HepG2 (cell line): ENCODE data around the gene CLPTM1. TPM values are rescaled to one million over a fixed set of nuclear protein-coding genes. Genes with fewer than 3 reads are reported as not detected.

ENCODE experiments used
- ATRX ChIP-seq: sonication (generic); formaldehyde crosslinking; IDR thresholded peaks from 2 replicates; pipeline ENCODE4 v1.4.0; 2020; ENCODE audit warnings: missing genetic modification reagents, borderline replicate concordance
- CC2D1A ChIP-seq: sonication (generic); formaldehyde crosslinking; IDR thresholded peaks from 2 replicates; pipeline ENCODE4 v1.8.1; 2023; ENCODE audit warnings: mild to moderate bottlenecking, missing genetic modification reagents
- DR1 ChIP-seq: sonication (generic); formaldehyde crosslinking; IDR thresholded peaks from 2 replicates; pipeline ENCODE4 v1.8.0; 2021; ENCODE audit warnings: mild to moderate bottlenecking, missing genetic modification reagents, inconsistent platforms
- GATA4 ChIP-seq: sonication (generic); IDR thresholded peaks from 2 replicates; pipeline ENCODE4 v1.6.1; 2016; ENCODE audit warnings: antibody characterized with exemption, low read depth, borderline replicate concordance
- HNF4G ChIP-seq, 2 experiments: sonication (generic) in 1 of 2; formaldehyde crosslinking in 1 of 2; IDR thresholded peaks; 2 replicates each; pipeline versions ENCODE4 v1.4.0 to v1.6.1; 2011 to 2020; ENCODE audit warnings: borderline replicate concordance in 2 of 2, low read depth in 2 of 2, mild to moderate bottlenecking in 2 of 2, low read length in 1 of 2, missing genetic modification reagents in 1 of 2, moderate library complexity in 1 of 2
- JUNB ChIP-seq: sonication (generic); formaldehyde crosslinking; IDR thresholded peaks from 2 replicates; pipeline ENCODE4 v1.8.0; 2022; ENCODE audit warnings: missing genetic modification reagents, mild to moderate bottlenecking, borderline replicate concordance
- MBNL3 ChIP-seq: fragments of 250-450 bp; sonication (Bioruptor Pico); conservative IDR thresholded peaks from 2 replicates; pipeline ENCODE4 v1.8.0; 2022; ENCODE audit warnings: mild to moderate bottlenecking, inconsistent platforms
- MEIS2 ChIP-seq: sonication (generic); formaldehyde crosslinking; IDR thresholded peaks from 2 replicates; pipeline ENCODE4 v1.9.0; 2021; ENCODE audit warnings: mild to moderate bottlenecking, missing genetic modification reagents
- SKI ChIP-seq: fragments of 450-650 bp; IDR thresholded peaks from one replicate; pipeline ENCODE4 v1.6.1; 2018; ENCODE audit warnings: mild to moderate bottlenecking; ENCODE audit not compliant: partially characterized antibody
- SOX5 ChIP-seq: IDR thresholded peaks from 2 replicates; pipeline ENCODE4 v1.6.1; 2016; ENCODE audit warnings: borderline replicate concordance
- SRY ChIP-seq: sonication (generic); formaldehyde crosslinking; IDR thresholded peaks from 2 replicates; pipeline ENCODE4 v1.8.0; 2022; ENCODE audit warnings: mild to moderate bottlenecking, missing genetic modification reagents
- ZBTB10 ChIP-seq: sonication (generic); formaldehyde crosslinking; IDR thresholded peaks from 2 replicates; pipeline ENCODE4 v1.4.0; 2020; ENCODE audit warnings: missing genetic modification reagents, borderline replicate concordance
- ZSCAN20 ChIP-seq: sonication (generic); formaldehyde crosslinking; IDR thresholded peaks from 2 replicates; pipeline ENCODE4 v1.4.0; 2020; ENCODE audit warnings: missing genetic modification reagents, mild to moderate bottlenecking, borderline replicate concordance
- polyA plus RNA-seq, 8 experiments: library from polyadenylated mRNA; depleted of rRNA in 3 of 8; stranded (reverse) in 7 of 8; unstranded in 1 of 8; fragments of >200 nt; fragmentation: Illumina TruSeq in 4 of 8; extraction: Trizol in 4 of 8; gene quantifications; 2 replicates each; pipeline versions ENCODE4 v1.2.1 to v1.2.3, GENCODE V29; 2011 to 2016; ENCODE audit warnings: low read depth in 4 of 8, missing spikeins in 1 of 8, mixed read lengths in 1 of 8; ENCODE audit not compliant: insufficient read depth in 1 of 8
- total RNA-seq, 5 experiments: library from RNA; depleted of rRNA; stranded (reverse); fragments of >200 nt; fragmentation: Illumina TruSeq; extraction: Trizol; gene quantifications; 2 replicates each; pipeline ENCODE4 v1.2.3, GENCODE V29; 2016; ENCODE audit warnings: low read depth in 1 of 5
- TF ChIP-seq, protein P1 (sequence below): sonication (generic); formaldehyde crosslinking; IDR thresholded peaks from 2 replicates; pipeline ENCODE4 v1.4.0; 2020; ENCODE audit warnings: missing genetic modification reagents
- TF ChIP-seq, protein P2 (sequence below): sonication (generic); formaldehyde crosslinking; IDR thresholded peaks from 2 replicates; pipeline ENCODE4 v1.5.0; 2020; ENCODE audit warnings: missing genetic modification reagents
- TF ChIP-seq, protein P3 (sequence below): sonication (generic); formaldehyde crosslinking; IDR thresholded peaks from 2 replicates; pipeline ENCODE4 v1.4.0; 2020; ENCODE audit warnings: missing genetic modification reagents
- TF ChIP-seq, protein P4 (sequence below): sonication (generic); formaldehyde crosslinking; conservative IDR thresholded peaks from 2 replicates; pipeline ENCODE4 v1.8.0; 2022; ENCODE audit warnings: low read depth, missing genetic modification reagents
- TF ChIP-seq, protein P5 (sequence below): sonication (generic); formaldehyde crosslinking; IDR thresholded peaks from 2 replicates; pipeline ENCODE4 v1.4.0; 2020; ENCODE audit warnings: mild to moderate bottlenecking, low read depth, missing genetic modification reagents

Gene CLPTM1
- total and polyA plus RNA-seq, 2 of the 13 experiments (the other 11 are each of a cell fraction or from before 2014, with no cell fraction given) = 34.9 to 42.8 TPM

GRCh38 chr19:44925114-44925891 lies 29.9 kb upstream of the CLPTM1 start (continued):
- TF ChIP-seq ZBTB10 (CRISPR knock-in tag) (peak; percentile 95), ZSCAN20 (CRISPR knock-in tag) (no peak), SRY (CRISPR knock-in tag) (no peak), HNF4G (IDR thresholded peaks at IDR 0.05; ENCODE audit: borderline replicate concordance, low read depth, low read length) (peak; percentile 91), HNF4G (CRISPR knock-in tag; IDR thresholded peaks at IDR 0.05; ENCODE audit: borderline replicate concordance, low read depth) (peak; percentile 93), GATA4 (peak; percentile 62; the same call in 1 of the 2 replicates), CC2D1A (no peak), DR1 (no peak; the same call in 1 of the 2 replicates), SOX5 (CRISPR knock-in tag) (peak; percentile 94), MEIS2 (CRISPR knock-in tag) (peak; percentile 92), MBNL3 (CRISPR knock-in tag) (no peak), JUNB (peak; percentile 78; the same call in 1 of the 2 replicates), SKI (peak; percentile 99), ATRX (no peak)
- TF ChIP-seq, protein P1, sequence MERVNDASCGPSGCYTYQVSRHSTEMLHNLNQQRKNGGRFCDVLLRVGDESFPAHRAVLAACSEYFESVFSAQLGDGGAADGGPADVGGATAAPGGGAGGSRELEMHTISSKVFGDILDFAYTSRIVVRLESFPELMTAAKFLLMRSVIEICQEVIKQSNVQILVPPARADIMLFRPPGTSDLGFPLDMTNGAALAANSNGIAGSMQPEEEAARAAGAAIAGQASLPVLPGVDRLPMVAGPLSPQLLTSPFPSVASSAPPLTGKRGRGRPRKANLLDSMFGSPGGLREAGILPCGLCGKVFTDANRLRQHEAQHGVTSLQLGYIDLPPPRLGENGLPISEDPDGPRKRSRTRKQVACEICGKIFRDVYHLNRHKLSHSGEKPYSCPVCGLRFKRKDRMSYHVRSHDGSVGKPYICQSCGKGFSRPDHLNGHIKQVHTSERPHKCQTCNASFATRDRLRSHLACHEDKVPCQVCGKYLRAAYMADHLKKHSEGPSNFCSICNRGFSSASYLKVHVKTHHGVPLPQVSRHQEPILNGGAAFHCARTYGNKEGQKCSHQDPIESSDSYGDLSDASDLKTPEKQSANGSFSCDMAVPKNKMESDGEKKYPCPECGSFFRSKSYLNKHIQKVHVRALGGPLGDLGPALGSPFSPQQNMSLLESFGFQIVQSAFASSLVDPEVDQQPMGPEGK (CRISPR knock-in tag) = peak; percentile 100
- TF ChIP-seq, protein P2, sequence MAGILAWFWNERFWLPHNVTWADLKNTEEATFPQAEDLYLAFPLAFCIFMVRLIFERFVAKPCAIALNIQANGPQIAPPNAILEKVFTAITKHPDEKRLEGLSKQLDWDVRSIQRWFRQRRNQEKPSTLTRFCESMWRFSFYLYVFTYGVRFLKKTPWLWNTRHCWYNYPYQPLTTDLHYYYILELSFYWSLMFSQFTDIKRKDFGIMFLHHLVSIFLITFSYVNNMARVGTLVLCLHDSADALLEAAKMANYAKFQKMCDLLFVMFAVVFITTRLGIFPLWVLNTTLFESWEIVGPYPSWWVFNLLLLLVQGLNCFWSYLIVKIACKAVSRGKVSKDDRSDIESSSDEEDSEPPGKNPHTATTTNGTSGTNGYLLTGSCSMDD (CRISPR knock-in tag) = no peak
- TF ChIP-seq, protein P3, sequence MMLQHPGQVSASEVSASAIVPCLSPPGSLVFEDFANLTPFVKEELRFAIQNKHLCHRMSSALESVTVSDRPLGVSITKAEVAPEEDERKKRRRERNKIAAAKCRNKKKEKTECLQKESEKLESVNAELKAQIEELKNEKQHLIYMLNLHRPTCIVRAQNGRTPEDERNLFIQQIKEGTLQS (CRISPR knock-in tag) = peak; percentile 72
- TF ChIP-seq, protein P4, sequence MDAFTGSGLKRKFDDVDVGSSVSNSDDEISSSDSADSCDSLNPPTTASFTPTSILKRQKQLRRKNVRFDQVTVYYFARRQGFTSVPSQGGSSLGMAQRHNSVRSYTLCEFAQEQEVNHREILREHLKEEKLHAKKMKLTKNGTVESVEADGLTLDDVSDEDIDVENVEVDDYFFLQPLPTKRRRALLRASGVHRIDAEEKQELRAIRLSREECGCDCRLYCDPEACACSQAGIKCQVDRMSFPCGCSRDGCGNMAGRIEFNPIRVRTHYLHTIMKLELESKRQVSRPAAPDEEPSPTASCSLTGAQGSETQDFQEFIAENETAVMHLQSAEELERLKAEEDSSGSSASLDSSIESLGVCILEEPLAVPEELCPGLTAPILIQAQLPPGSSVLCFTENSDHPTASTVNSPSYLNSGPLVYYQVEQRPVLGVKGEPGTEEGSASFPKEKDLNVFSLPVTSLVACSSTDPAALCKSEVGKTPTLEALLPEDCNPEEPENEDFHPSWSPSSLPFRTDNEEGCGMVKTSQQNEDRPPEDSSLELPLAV (CRISPR knock-in tag) = no peak
- TF ChIP-seq, protein P5, sequence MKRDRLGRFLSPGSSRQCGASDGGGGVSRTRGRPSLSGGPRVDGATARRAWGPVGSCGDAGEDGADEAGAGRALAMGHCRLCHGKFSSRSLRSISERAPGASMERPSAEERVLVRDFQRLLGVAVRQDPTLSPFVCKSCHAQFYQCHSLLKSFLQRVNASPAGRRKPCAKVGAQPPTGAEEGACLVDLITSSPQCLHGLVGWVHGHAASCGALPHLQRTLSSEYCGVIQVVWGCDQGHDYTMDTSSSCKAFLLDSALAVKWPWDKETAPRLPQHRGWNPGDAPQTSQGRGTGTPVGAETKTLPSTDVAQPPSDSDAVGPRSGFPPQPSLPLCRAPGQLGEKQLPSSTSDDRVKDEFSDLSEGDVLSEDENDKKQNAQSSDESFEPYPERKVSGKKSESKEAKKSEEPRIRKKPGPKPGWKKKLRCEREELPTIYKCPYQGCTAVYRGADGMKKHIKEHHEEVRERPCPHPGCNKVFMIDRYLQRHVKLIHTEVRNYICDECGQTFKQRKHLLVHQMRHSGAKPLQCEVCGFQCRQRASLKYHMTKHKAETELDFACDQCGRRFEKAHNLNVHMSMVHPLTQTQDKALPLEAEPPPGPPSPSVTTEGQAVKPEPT (CRISPR knock-in tag) = no peak
